Upper lobe of right lung (tissue), 1 donor: ENCODE results near the gene PIMREG. TPM values are rescaled to one million over a fixed set of nuclear protein-coding genes. Genes with fewer than 3 reads are reported as not detected.

Source experiments
- ATAC-seq: fragments of 200-7000 bp; cut with Tn5 transposase; one replicate; pipeline ENCODE4 v1.9.1; 2020; ENCODE audit warnings: mild to moderate bottlenecking, moderate library complexity
- DNase-seq: peaks from one replicate; pipeline ENCODE4 v3.0.0-alpha.2; 2020
- H3K27ac ChIP-seq: fragments of 200-600 bp; one replicate; pipeline ENCODE4 v1.8.0; 2022
- H3K27me3 ChIP-seq: fragments of 200-600 bp; one replicate; pipeline ENCODE4 v1.8.0; 2022; ENCODE audit warnings: mild to moderate bottlenecking
- H3K36me3 ChIP-seq: fragments of 200-600 bp; one replicate; pipeline ENCODE4 v1.8.0; 2022
- H3K4me1 ChIP-seq: fragments of 200-600 bp; one replicate; pipeline ENCODE4 v1.8.0; 2022
- H3K4me3 ChIP-seq: fragments of 200-600 bp; one replicate; pipeline ENCODE4 v1.8.0; 2022; ENCODE audit warnings: mild to moderate bottlenecking
- H3K9me3 ChIP-seq: fragments of 200-600 bp; one replicate; pipeline ENCODE4 v1.8.0; 2022
- intact Hi-C: fragments of 100-400 bp; cut with DNase I; formaldehyde crosslinking; loops from one replicate; pipeline ENCODE4 v1.11.0; 2022
- total RNA-seq: library from RNA; stranded (reverse); fragmentation: NEBNext Ultra II Directional; extraction: Animal tissue kit (Norgen Biotek cat#: 25700); gene quantifications from one replicate; pipeline ENCODE4 v1.2.1, GENCODE V29; 2021
- TF ChIP-seq, protein P1 (sequence below): fragments of 200-600 bp; IDR thresholded peaks from one replicate; pipeline ENCODE4 v1.8.0; 2022; ENCODE audit warnings: antibody characterized with exemption
- donor health status: DM: no; HTN: yes; CAD: no; lungs with severe emphysema.

PIMREG gene
- total RNA-seq, 1 donor from 2014 or later, result 0.26 TPM

DNA sequence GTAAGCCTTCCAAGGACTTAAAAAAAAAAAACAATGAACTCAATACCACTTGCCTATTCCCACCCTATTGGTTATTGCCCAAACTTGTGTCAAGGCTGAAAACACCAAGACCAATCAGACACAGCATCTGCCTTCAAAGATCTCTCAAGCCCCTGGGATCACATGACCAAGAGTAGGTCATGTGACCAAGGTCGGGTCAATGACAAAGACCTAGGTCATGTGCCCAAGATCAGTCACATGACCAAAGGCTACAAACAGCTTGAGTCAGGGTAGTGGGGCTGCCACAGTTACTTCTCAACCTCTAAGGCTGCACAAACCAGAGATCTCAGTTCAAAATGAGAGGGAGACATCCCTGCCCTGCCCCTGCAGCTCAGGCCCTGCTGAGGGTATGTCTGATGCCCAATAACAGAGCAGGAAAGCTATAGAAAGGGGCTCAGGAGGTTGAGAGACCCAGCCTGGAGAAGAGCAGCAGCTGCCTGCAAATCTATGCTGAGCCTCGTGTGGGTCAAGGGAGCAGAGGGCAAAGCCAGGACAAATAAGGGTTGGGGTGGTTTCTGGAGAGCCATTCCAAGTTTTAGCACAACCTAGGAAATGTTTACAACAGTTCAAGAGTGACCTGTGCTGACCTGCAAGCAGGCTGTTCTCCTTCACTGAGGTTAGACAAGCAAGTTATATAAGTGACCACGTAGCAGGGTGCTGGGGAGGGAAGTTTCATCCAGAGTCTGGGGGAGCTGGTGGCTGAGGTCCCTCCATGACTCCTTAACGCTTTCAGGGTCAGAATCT is 48.8 kb downstream of the PIMREG start:
- Histone ChIP-seq H3K4me3 (no peak overlapping the region), H3K27me3 (no peaks in the 10 kb centered on the region), H3K36me3 (no peaks in the 10 kb centered on the region), H3K4me1 (peaks cover 2% of the 10 kb centered on the region), H3K27ac (no peak overlapping the region), H3K9me3 (no peaks in the 10 kb centered on the region)
- TF ChIP-seq, protein P1, sequence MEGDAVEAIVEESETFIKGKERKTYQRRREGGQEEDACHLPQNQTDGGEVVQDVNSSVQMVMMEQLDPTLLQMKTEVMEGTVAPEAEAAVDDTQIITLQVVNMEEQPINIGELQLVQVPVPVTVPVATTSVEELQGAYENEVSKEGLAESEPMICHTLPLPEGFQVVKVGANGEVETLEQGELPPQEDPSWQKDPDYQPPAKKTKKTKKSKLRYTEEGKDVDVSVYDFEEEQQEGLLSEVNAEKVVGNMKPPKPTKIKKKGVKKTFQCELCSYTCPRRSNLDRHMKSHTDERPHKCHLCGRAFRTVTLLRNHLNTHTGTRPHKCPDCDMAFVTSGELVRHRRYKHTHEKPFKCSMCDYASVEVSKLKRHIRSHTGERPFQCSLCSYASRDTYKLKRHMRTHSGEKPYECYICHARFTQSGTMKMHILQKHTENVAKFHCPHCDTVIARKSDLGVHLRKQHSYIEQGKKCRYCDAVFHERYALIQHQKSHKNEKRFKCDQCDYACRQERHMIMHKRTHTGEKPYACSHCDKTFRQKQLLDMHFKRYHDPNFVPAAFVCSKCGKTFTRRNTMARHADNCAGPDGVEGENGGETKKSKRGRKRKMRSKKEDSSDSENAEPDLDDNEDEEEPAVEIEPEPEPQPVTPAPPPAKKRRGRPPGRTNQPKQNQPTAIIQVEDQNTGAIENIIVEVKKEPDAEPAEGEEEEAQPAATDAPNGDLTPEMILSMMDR, result no peak
- DNase-seq (peak; percentile 30), ATAC-seq (no peak)
- intact Hi-C loops, result no loop called here

DNA sequence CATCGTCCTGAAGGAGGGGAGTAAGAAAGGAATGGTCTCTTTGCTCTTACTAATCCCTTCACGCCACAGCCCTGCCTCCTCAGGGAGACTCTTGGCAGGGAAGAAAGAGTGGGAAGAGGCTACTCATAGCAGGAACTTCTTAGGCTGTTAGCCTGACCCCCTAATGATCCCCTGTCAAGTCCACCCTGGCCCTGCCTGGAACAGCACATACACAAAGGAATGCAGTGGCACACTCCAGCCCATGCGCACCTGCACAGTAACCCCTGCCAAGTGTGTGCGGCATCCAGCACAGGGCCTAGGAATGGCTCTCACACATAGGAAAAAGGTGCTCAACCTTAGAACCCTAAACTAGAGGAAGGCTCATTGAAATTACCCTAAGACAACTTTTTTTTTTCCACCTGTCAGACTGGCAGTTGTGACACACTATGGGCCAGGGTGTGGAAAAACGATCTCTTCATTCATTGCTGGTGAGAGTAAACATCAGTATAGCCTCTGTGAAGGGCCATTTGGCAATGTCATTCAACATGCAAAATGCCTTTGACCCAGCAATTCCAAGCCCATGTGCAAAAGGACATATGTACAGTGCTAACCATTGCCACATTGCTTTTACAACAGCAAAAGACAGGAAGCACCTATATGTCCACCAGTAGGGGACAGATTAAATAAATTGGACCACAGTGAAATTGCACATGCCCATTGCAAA is 50.1 kb downstream of the PIMREG start:
- Histone ChIP-seq H3K4me1 (no peaks in the 10 kb centered on the region), H3K9me3 (no peaks in the 10 kb centered on the region), H3K4me3 (no peak overlapping the region), H3K27me3 (no peaks in the 10 kb centered on the region), H3K36me3 (no peaks in the 10 kb centered on the region), H3K27ac (no peak overlapping the region)
- DNase-seq (peak; percentile 60), ATAC-seq (peak; percentile 62)
- intact Hi-C loops, result no loop called here
- TF ChIP-seq, protein P1, result no peak

DNA sequence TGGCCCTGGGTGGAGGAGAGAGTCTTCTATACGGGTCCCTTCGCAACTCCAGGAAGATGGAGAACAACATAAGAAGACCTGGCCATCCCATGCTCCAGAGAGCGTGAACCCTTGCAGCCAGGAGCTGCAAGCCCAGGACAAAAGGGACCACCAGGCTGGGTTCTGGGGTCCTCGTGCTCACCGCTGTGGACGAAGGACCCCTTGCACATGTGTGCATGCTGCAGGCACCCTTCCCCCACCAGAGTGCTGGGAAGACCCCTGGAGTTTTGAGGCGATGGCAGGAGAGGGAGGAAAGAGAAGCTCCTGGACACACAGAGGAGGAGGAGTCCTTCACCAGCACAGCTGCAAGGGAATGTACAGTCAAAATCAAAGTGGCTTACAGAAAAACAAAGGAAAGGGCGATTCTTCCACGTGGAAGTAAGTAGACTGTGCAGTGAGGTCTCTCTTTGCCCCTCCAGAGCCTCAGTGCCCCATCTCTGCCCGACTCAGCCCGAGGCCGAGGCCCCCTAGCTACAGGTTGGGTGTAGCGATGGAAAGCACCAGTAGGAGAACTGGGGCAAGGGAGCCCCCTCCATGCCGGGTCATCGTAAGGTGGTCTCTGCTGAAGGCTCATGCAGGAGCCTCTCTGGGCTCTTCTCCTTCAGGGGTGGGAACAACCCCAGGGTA is 51.3 kb downstream of the PIMREG start:
- DNase-seq (peak; percentile 40), ATAC-seq (no peak)
- no peaks in the 10 kb centered on the region for H3K27me3 ChIP-seq
- no peak overlapping the region for H3K27ac ChIP-seq
- TF ChIP-seq, protein P1, result no peak
- intact Hi-C loops, result no loop called here
- H3K4me1 ChIP-seq, result no peaks in the 10 kb centered on the region
- no peaks in the 10 kb centered on the region for H3K36me3 ChIP-seq
- H3K9me3 ChIP-seq, result no peaks in the 10 kb centered on the region
- H3K4me3 ChIP-seq, result no peak overlapping the region

- H3K36me3 ChIP-seq, result no peaks in the 10 kb centered on the region
- no peak overlapping the region for H3K27ac ChIP-seq
- intact Hi-C loops, result no loop called here
- H3K4me3 ChIP-seq, result no peak overlapping the region
- TF ChIP-seq, protein P1, result no peak
- H3K4me1 ChIP-seq, result no peaks in the 10 kb centered on the region
- DNase-seq (peak; percentile 45), ATAC-seq (no peak)
- no peaks in the 10 kb centered on the region for H3K9me3 ChIP-seq
- H3K27me3 ChIP-seq, result no peaks in the 10 kb centered on the region
Measured at GRCh38 chr17:6496116-6496481, 51.8 kb downstream of the PIMREG start.

DNA sequence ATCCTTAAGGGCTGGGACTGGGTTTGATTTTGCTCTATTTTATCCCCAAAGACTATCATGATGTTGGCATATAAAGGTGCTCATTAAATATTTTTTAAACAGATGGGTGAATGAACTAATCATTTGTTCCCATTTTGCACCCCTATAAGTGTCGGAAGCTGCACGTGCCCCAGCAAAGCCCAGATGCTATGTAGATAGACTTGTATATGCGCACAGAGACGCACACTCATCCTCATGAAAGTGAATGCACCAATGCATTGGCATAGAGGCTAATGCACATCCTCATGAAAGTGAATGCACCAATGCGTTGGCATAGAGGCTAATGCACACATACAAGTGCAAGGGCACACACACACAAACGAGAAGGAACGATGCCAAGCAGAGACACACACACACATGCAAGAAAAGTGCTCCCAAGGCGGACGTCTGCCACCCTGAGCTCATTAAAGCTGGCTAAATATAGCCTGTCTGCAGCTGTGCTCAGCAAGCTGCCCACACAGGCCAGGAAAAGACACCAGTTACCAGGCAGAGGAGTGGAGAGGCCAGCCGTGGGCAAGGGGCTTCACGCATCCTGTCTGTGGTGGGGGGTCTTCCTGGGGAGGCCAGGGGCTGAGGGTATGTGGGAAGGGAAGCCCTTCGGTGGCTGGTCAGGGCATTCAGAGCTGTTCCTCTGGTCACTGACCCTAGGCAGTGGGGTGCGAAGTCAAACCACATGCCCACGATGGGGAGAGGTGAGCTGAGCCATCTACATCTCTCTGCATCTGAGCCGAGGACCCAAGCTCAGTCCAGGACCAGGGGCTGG is 52.6 kb downstream of the PIMREG start:
- intact Hi-C loops, result no loop called here
- TF ChIP-seq, protein P1, result no peak
- H3K9me3 ChIP-seq, result no peaks in the 10 kb centered on the region
- DNase-seq (peak; percentile 36), ATAC-seq (no peak)
- H3K4me3 ChIP-seq, result no peak overlapping the region
- H3K27me3 ChIP-seq, result no peaks in the 10 kb centered on the region
- H3K27ac ChIP-seq, result no peak overlapping the region
- no peaks in the 10 kb centered on the region for H3K4me1 ChIP-seq
- no peaks in the 10 kb centered on the region for H3K36me3 ChIP-seq
